Right lung (tissue), 5 donors: ENCODE results near the gene SLC35B1. TPM values are rescaled to one million over a fixed set of nuclear protein-coding genes. Genes with fewer than 3 reads are reported as not detected.
A peak's percentile ranks its signal among the peaks of the same experiment; 100 is the strongest.

Source experiments
- DNase-seq, 2 donors: peaks; one replicate each; pipeline ENCODE4 v3.0.0-alpha.2; 2013
- polyA plus RNA-seq, 5 donors: library from polyadenylated mRNA; unstranded; fragments of 120-200 nt; gene quantifications; one replicate each; pipeline versions ENCODE4 v1.2.1 to v1.2.3, GENCODE V29; 2013; ENCODE audit warnings: inconsistent platforms in 1 of 5, low replicate concordance in 1 of 5; ENCODE audit not compliant: insufficient read length in 5 of 5, insufficient read depth in 1 of 5

The SLC35B1 gene
- polyA plus RNA-seq, 5 donors: 62.9 to 72.9 (median 69.2) TPM

GRCh38 chr17:49705254-49705653 is 2.5 kb downstream of the SLC35B1 start:
- no peak for DNase-seq

GRCh38 chr17:49703557-49704277 is 4.0 kb downstream of the SLC35B1 start:
- DNase-seq: no peak

- DNase-seq: no peak
These were observed 6.8 kb downstream of the SLC35B1 start for GRCh38 chr17:49700960-49701359.

- DNase-seq: no peak
These were observed 7.7 kb downstream of the SLC35B1 start for GRCh38 chr17:49699966-49700575.

- DNase-seq: no peak
These were observed 9.8 kb downstream of the SLC35B1 start for GRCh38 chr17:49698005-49698404.

GRCh38 chr17:49696233-49696761 is 11.5 kb downstream of the SLC35B1 start:
- no peak for DNase-seq

- no peak for DNase-seq
These were observed 12.0 kb downstream of the SLC35B1 start for GRCh38 chr17:49695698-49696232.

- no peak for DNase-seq
These were observed 12.7 kb downstream of the SLC35B1 start for GRCh38 chr17:49694847-49695697.

GRCh38 chr17:49692751-49693150 is 15.0 kb downstream of the SLC35B1 start:
- DNase-seq: no peak

GRCh38 chr17:49691677-49692191 is 16.0 kb downstream of the SLC35B1 start:
- no peak for DNase-seq

- DNase-seq: no peak
These were observed 16.6 kb downstream of the SLC35B1 start for GRCh38 chr17:49691086-49691676.

GRCh38 chr17:49690256-49690655 is 17.5 kb downstream of the SLC35B1 start:
- no peak for DNase-seq

- no peak for DNase-seq
These were observed 18.9 kb downstream of the SLC35B1 start for GRCh38 chr17:49688848-49689247.

- DNase-seq: peak in 1 of 2 donors; percentile 31
These were observed 19.8 kb downstream of the SLC35B1 start for GRCh38 chr17:49687878-49688491.

GRCh38 chr17:49681106-49681979 is 26.4 kb downstream of the SLC35B1 start:
- DNase-seq: no peak

GRCh38 chr17:49680314-49680713 is 27.4 kb downstream of the SLC35B1 start:
- no peak for DNase-seq

GRCh38 chr17:49677933-49678847 is 29.6 kb downstream of the SLC35B1 start, which contains the start of gene SPOP:
Gene SPOP, minus strand, starts transcription at chr17:49678097. Its CDS starts 55,287 bp downstream, at chr17:49622810.
- peak; percentile 98 to 99 for DNase-seq

- DNase-seq: peak; percentile 95 to 96
These were observed 30.4 kb downstream of the SLC35B1 start for GRCh38 chr17:49677134-49677932.
